Stomach (tissue), 19 donors: Measurements from ENCODE around the gene PLPPR1. TPM values are rescaled to one million over a fixed set of nuclear protein-coding genes. Genes with fewer than 3 reads are reported as not detected.

Experiments used
- DNase-seq, 2 donors: peaks; one replicate each; pipeline versions ENCODE4 v3.0.0 to v3.0.0-alpha.2; 2013 to 2019
- H3K27ac ChIP-seq, 5 donors: fragments of 200-600 bp in 4 of 5; sonication (generic) in 4 of 5; one replicate each; pipeline ENCODE4 v1.5.1; 2013 to 2019; ENCODE audit warnings: mild to moderate bottlenecking in 1 of 5, moderate library complexity in 1 of 5
- H3K27me3 ChIP-seq, 3 donors: fragments of 200-600 bp; sonication (generic); one replicate each; pipeline ENCODE4 v1.5.1; 2017 to 2019; ENCODE audit warnings: mixed run types in 1 of 3
- H3K36me3 ChIP-seq, 4 donors: fragments of 200-600 bp; sonication (generic); 1 replicate in 3 of 4; 2 replicates in 1 of 4; pipeline ENCODE4 v1.5.1; 2016 to 2019
- H3K4me1 ChIP-seq, 4 donors: fragments of 200-600 bp; sonication (generic); one replicate each; pipeline ENCODE4 v1.5.1; 2016 to 2019
- H3K4me3 ChIP-seq, 4 donors: fragments of 200-600 bp; sonication (generic) in 3 of 4; one replicate each; pipeline ENCODE4 v1.5.1; 2016 to 2019; ENCODE audit warnings: mild to moderate bottlenecking in 1 of 4
- H3K9me3 ChIP-seq, 4 donors: fragments of 200-600 bp; sonication (generic); one replicate each; pipeline ENCODE4 v1.5.1; 2016 to 2019
- EP300 ChIP-seq: sonication (generic); formaldehyde crosslinking; IDR thresholded peaks from one replicate; pipeline ENCODE4 v1.6.1; 2017; ENCODE audit warnings: antibody characterized with exemption
- POLR2A ChIP-seq, 4 donors: fragments of 450-650 bp; IDR thresholded peaks; one replicate each; pipeline ENCODE4 v1.6.1; 2016; ENCODE audit warnings: antibody characterized with exemption in 4 of 4, control low read depth in 2 of 4, mild to moderate bottlenecking in 1 of 4, moderate library complexity in 1 of 4
- POLR2AphosphoS5 ChIP-seq, 3 donors: sonication (generic); formaldehyde crosslinking; IDR thresholded peaks; one replicate each; pipeline ENCODE4 v1.6.1; 2016; ENCODE audit warnings: antibody characterized with exemption in 3 of 3
- WGBS, 5 donors: extraction: QIAGEN DNeasy Blood & Tissue Kit in 3 of 5; methylation state at CpG; one replicate each; pipeline versions ENCODE4 v1.1.5 to v1.1.7; 2013 to 2018; 5-methylcytosine and 5-hydroxymethylcytosine counted together
- intact Hi-C: fragments of 100-400 bp; cut with DNase I; formaldehyde crosslinking; loops from one replicate; pipeline ENCODE4 v1.15.1; 2023; ENCODE audit warnings: low total_unique reads
- long read RNA-seq, 10 donors: transcript quantifications; one replicate each; lab custom pipeline, GENCODE V29; 2026
- polyA plus RNA-seq, 3 donors: library from polyadenylated mRNA; stranded (reverse); fragments of 200-250 nt; gene quantifications; one replicate each; pipeline ENCODE4 v1.2.3, GENCODE V29; 2013
- total RNA-seq, 5 donors: library from RNA; depleted of rRNA; stranded (reverse); fragments of >200 nt; gene quantifications; one replicate each; pipeline versions ENCODE4 v1.1.0 to v1.2.3, GENCODE V29; 2014 to 2016
- TF ChIP-seq, protein P1 (sequence below), 7 experiments: fragments of 450-650 bp in 4 of 7; fragments of 200-600 bp in 3 of 7; sonication (generic) in 3 of 7; IDR thresholded peaks; one replicate each; pipeline ENCODE4 v1.5.1; 2016 to 2019; ENCODE audit warnings: antibody characterized with exemption in 7 of 7, control low read depth in 2 of 7, mild to moderate bottlenecking in 1 of 7
- donor health status: healthy with polysubstance abuse.
- donor health status: Bipolar disorder and iron deficiency.
- donor health status: healthy.

Gene PLPPR1
- 1 to 10 TPM in 1 of 5 donors, not detected in 4; 1.7 TPM for total RNA-seq
- under 1 TPM in 1 of 3 donors, not detected in 2; 0.13 TPM for polyA plus RNA-seq
- long read RNA-seq, donor 1, result 0 reads
- long read RNA-seq, donor 2, result 0 reads
- long read RNA-seq, donor 3, result 0 reads
- long read RNA-seq, donor 4, result 0 reads
- long read RNA-seq, donor 5, partial matches to known transcripts, result 0 of 1 reads
- long read RNA-seq, donor 5, other reads (novel, unspliced or antisense), result 0 of 1 reads
- long read RNA-seq, donor 6, result 0 reads
- long read RNA-seq, donor 7, result 0 reads
- long read RNA-seq, donor 8, partial matches to known transcripts, result 6 of 7 reads
- long read RNA-seq, donor 8, other reads (novel, unspliced or antisense), result 0 of 7 reads
- long read RNA-seq, donor 9, result 0 reads
- long read RNA-seq, donor 10, result 0 reads

DNA sequence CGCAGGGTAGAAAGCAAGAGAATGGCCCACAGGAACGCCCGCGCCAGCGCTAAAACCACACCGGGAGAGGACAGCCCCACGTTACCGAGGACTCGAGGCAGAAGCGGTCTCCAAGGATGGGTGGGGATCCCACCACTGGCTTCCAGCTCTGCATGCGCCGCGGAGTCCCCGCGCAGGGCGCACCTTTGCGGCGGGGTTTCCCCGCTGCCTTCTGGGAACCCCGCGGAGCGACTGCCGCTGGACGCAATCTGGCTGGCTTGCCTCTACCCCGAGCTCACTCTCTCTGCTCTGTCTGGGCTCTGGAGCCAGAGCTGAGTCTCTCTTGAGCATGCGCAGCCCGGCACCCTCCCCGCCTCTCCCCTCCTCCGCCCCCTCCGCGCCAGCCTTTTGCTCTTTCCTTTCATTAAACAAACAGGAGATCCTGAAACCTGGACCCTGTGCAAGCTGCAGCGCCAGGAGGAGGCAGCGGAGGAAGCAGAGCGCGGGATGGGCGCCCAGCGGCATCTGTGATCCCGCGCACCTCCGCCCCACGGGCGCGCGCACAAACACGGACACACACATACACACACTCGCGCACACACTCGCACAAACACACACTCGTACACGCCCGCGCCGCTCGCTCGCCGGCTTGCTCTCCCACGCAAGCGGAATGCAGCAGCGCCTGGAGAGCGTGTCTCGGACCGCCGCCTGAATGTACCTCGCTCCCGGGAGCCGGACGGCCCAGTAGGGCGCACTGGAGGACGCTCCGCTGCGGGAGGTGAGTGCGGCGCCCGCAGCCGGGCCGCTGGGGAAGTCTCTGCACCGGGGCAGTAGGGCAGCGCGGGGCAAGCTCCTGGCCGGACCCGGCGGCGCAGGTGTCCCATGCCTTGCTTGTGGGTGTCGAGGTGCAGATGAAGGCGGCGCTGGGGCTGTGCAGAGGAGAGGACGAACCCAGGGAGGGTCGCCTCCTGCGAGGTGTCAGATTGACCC lies at the start of gene PLPPR1:
Gene PLPPR1, plus strand, starts transcription at position 382 of the 969 bp plus-strand sequence.
- Histone ChIP-seq H3K27me3 (peaks cover 0 to 51% (median 19%) of the 10 kb centered on the region in 3 donors), H3K9me3 (no peaks in the 10 kb centered on the region), H3K4me3 (peak within 1 kb of the TSS; percentile 36 to 63 (median 54)), H3K27ac (no peak within 1 kb of the TSS), H3K4me1 (peaks cover 0 to 34% (median 16%) of the 10 kb centered on the region in 4 donors), H3K36me3 (no peaks in the 10 kb centered on the region)
- TF ChIP-seq POLR2AphosphoS5 (IDR thresholded peaks at IDR 0.05), result no peak
- TF ChIP-seq, protein P1, sequence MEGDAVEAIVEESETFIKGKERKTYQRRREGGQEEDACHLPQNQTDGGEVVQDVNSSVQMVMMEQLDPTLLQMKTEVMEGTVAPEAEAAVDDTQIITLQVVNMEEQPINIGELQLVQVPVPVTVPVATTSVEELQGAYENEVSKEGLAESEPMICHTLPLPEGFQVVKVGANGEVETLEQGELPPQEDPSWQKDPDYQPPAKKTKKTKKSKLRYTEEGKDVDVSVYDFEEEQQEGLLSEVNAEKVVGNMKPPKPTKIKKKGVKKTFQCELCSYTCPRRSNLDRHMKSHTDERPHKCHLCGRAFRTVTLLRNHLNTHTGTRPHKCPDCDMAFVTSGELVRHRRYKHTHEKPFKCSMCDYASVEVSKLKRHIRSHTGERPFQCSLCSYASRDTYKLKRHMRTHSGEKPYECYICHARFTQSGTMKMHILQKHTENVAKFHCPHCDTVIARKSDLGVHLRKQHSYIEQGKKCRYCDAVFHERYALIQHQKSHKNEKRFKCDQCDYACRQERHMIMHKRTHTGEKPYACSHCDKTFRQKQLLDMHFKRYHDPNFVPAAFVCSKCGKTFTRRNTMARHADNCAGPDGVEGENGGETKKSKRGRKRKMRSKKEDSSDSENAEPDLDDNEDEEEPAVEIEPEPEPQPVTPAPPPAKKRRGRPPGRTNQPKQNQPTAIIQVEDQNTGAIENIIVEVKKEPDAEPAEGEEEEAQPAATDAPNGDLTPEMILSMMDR (IDR thresholded peaks at IDR 0.05), result no peak
- TF ChIP-seq EP300, result no peak
- WGBS, 5 donors, result 1 to 4% (median 2%) methylated on average over 22 to 89 of the region's 89 CpGs
- DNase-seq, result peak; percentile 51 to 89
- intact Hi-C loops, result no loop called here

DNA sequence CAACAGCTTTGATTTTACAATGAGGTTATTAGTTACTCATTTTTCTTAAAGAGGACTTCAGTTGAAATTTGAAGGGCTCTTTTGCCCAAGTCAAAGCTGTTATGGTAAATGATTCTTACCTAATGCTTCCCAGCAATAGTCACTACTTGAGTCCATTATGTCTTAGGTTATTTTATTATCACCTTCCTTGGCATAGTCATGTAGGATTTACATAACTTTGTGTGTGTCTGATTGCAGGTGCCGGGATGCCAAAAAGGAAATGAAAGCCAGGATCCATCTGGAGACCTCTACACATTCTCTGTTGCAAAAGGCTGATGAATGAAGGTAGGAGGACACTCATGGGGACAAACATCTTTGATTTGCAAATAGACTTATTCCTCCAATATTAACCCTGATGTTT lies 38.8 kb upstream of the PLPPR1 start:
- H3K27ac ChIP-seq, result no peak overlapping the region
- no peaks in the 10 kb centered on the region for H3K4me1 ChIP-seq
- TF ChIP-seq, protein P1 (IDR thresholded peaks at IDR 0.05), result no peak
- TF ChIP-seq POLR2A (IDR thresholded peaks at IDR 0.05) (no peak), POLR2AphosphoS5 (IDR thresholded peaks at IDR 0.05) (no peak)
- H3K4me3 ChIP-seq, result no peak overlapping the region
- WGBS, 5 donors, result 0 to 59% (median 4%) methylated on average over 1 of the region's 1 CpG
- no peak for DNase-seq
- intact Hi-C loops, result no loop called here
- H3K27me3 ChIP-seq, result no peaks in the 10 kb centered on the region
- no peaks in the 10 kb centered on the region for H3K36me3 ChIP-seq
- H3K9me3 ChIP-seq, result no peaks in the 10 kb centered on the region

GRCh38 chr9:100990605-100991381 lies 37.7 kb upstream of the PLPPR1 start:
- Histone ChIP-seq H3K36me3 (no peaks in the 10 kb centered on the region), H3K4me3 (no peak overlapping the region), H3K4me1 (no peaks in the 10 kb centered on the region), H3K27me3 (no peaks in the 10 kb centered on the region), H3K27ac (no peak overlapping the region), H3K9me3 (no peaks in the 10 kb centered on the region)
- 0 to 7% (median 1%) methylated on average over 1 of the region's 1 CpG for WGBS, 5 donors
- TF ChIP-seq POLR2A (IDR thresholded peaks at IDR 0.05), result no peak
- no peak for TF ChIP-seq POLR2AphosphoS5 (IDR thresholded peaks at IDR 0.05)
- TF ChIP-seq, protein P1 (IDR thresholded peaks at IDR 0.05), result no peak
- no peak for TF ChIP-seq EP300
- no peak for DNase-seq
- intact Hi-C loops, result no loop called here

GRCh38 chr9:100992632-100993031 lies 35.9 kb upstream of the PLPPR1 start:
- Histone ChIP-seq H3K36me3 (no peaks in the 10 kb centered on the region), H3K27me3 (no peaks in the 10 kb centered on the region), H3K4me1 (no peaks in the 10 kb centered on the region), H3K9me3 (no peaks in the 10 kb centered on the region), H3K4me3 (no peak overlapping the region), H3K27ac (no peak overlapping the region)
- WGBS, 5 donors, result 85 to 100% (median 96%) methylated on average over 1 of the region's 1 CpG
- intact Hi-C loops, result no loop called here
- DNase-seq, result no peak
- TF ChIP-seq POLR2AphosphoS5 (IDR thresholded peaks at IDR 0.05) (no peak), POLR2A (IDR thresholded peaks at IDR 0.05) (no peak), EP300 (no peak)
- TF ChIP-seq, protein P1 (IDR thresholded peaks at IDR 0.05), result no peak
